ENCODE data around the gene SMARCD2. TPM values are rescaled to one million over a fixed set of nuclear protein-coding genes. Genes with fewer than 3 reads are reported as not detected.
A peak's percentile ranks its signal among the peaks of the same experiment; 100 is the strongest.

The SMARCD2 gene
- total and polyA plus RNA-seq, 2 experiments from 2014 or later: 39.2 to 40.3 TPM

- Histone ChIP-seq H3K27ac (peak overlapping the region; percentile 14), H3K4me1 (ENCODE audit: low read depth) (peaks cover 5% of the 10 kb centered on the region), H3K4me3 (no peak overlapping the region), H3K27me3 (no peaks in the 10 kb centered on the region), H3K36me3 (peaks cover 38% of the 10 kb centered on the region), H3K9me3 (ENCODE audit: low read depth) (no peaks in the 10 kb centered on the region)
- TF ChIP-seq CTCF (IDR thresholded peaks at IDR 0.05; ENCODE audit: low read depth, low read length): no peak
- no peak for DNase-seq (ENCODE audit: low read depth in 1 of 2, low spot score in 1 of 2)
Observed at GRCh38 chr17:63831505-63831904, 11.0 kb downstream of the SMARCD2 start.

DNA sequence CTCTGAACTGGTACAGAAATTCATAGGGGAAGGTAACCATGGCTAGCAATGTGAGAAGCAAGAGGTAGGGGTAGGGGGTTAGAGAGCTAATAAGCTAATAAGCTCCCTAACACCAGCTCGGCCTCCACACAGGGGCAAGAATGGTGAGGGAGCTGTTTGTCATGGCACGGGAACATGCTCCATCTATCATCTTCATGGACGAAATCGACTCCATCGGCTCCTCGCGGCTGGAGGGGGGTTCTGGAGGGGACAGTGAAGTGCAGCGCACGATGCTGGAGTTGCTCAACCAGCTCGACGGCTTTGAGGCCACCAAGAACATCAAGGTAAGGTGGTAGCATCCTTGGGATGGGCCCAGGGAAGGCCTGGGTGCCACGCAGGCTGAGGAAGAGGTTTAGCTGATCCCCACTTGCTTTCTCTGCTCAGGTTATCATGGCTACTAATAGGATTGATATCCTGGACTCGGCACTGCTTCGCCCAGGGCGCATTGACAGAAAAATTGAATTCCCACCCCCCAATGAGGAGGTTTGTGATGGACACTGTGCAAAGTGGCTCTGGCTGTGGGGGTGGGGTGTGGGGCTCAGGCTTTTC, 11.5 kb downstream of the SMARCD2 start:
- H3K4me1 ChIP-seq (ENCODE audit: low read depth): peaks cover 5% of the 10 kb centered on the region
- no peaks in the 10 kb centered on the region for H3K27me3 ChIP-seq
- no peak overlapping the region for H3K27ac ChIP-seq
- no peaks in the 10 kb centered on the region for H3K9me3 ChIP-seq (ENCODE audit: low read depth)
- peaks cover 35% of the 10 kb centered on the region for H3K36me3 ChIP-seq
- TF ChIP-seq CTCF (IDR thresholded peaks at IDR 0.05; ENCODE audit: low read depth, low read length): no peak
- no peak for DNase-seq (ENCODE audit: low read depth in 1 of 2, low spot score in 1 of 2)
- no peak overlapping the region for H3K4me3 ChIP-seq

- H3K4me1 ChIP-seq (ENCODE audit: low read depth): peaks cover 8% of the 10 kb centered on the region
- no peak overlapping the region for H3K27ac ChIP-seq
- no peak for TF ChIP-seq CTCF (IDR thresholded peaks at IDR 0.05; ENCODE audit: low read depth, low read length)
- no peaks in the 10 kb centered on the region for H3K27me3 ChIP-seq
- H3K4me3 ChIP-seq: no peak overlapping the region
- H3K36me3 ChIP-seq: peaks cover 35% of the 10 kb centered on the region
- DNase-seq (ENCODE audit: low read depth in 1 of 2, low spot score in 1 of 2): no peak
- no peaks in the 10 kb centered on the region for H3K9me3 ChIP-seq (ENCODE audit: low read depth)
Observed at GRCh38 chr17:63830278-63830677, 12.2 kb downstream of the SMARCD2 start.

- Histone ChIP-seq H3K36me3 (peaks cover 40% of the 10 kb centered on the region), H3K27me3 (no peaks in the 10 kb centered on the region), H3K9me3 (ENCODE audit: low read depth) (no peaks in the 10 kb centered on the region), H3K4me3 (no peak overlapping the region), H3K27ac (no peak overlapping the region), H3K4me1 (ENCODE audit: low read depth) (peaks cover 8% of the 10 kb centered on the region)
- TF ChIP-seq CTCF (IDR thresholded peaks at IDR 0.05; ENCODE audit: low read depth, low read length): no peak
- no peak for DNase-seq (ENCODE audit: low read depth in 1 of 2, low spot score in 1 of 2)
Observed at GRCh38 chr17:63828936-63829335, 13.5 kb downstream of the SMARCD2 start.

GRCh38 chr17:63827801-63828221, 14.7 kb downstream of the SMARCD2 start:
- Histone ChIP-seq H3K4me3 (peak overlapping the region; percentile 72), H3K9me3 (ENCODE audit: low read depth) (no peaks in the 10 kb centered on the region), H3K36me3 (peaks cover 34% of the 10 kb centered on the region), H3K4me1 (ENCODE audit: low read depth) (peaks cover 8% of the 10 kb centered on the region), H3K27ac (peak overlapping the region; percentile 97), H3K27me3 (no peaks in the 10 kb centered on the region)
- no peak for DNase-seq (ENCODE audit: low read depth in 1 of 2, low spot score in 1 of 2)
- TF ChIP-seq CTCF (IDR thresholded peaks at IDR 0.05; ENCODE audit: low read depth, low read length): no peak
